ENCODE data around the gene MYLK. TPM values are rescaled to one million over a fixed set of nuclear protein-coding genes. Genes with fewer than 3 reads are reported as not detected.

MYLK gene
- total and polyA plus RNA-seq, 2 of the 4 experiments (the other 2 are of a cell fraction): 299 to 484 TPM

- Histone ChIP-seq H2BK20ac (ENCODE audit: low read depth, low read length) (peak overlapping the region; percentile 98), H3K9me1 (ENCODE audit: insufficient read depth, low read length) (peaks cover 36% of the 10 kb centered on the region), H3K4me3 (ENCODE audit: insufficient read depth, low read depth, low read length) (no peak overlapping the region), H3K9ac (ENCODE audit: low read depth, low read length) (peak overlapping the region; percentile 43), H3K18ac (ENCODE audit: low read depth, low read length) (peak overlapping the region; percentile 94), H3K9me3 (ENCODE audit: control insufficient read depth, insufficient read depth, low read length) (no peaks in the 10 kb centered on the region), H3K4me2 (ENCODE audit: low read depth, low read length) (no peak overlapping the region), H3K79me1 (ENCODE audit: low read depth in 1 of 2, low read length in 2 of 2) (peaks cover 14 to 60% of the 10 kb centered on the region in 2 experiments), H2BK5ac (ENCODE audit: low read depth, low read length, poor library complexity, severe bottlenecking) (peak overlapping the region; percentile 100), H2AK9ac (replicated peaks; ENCODE audit: low read depth, low read length, poor library complexity) (peak overlapping the region; percentile 88), H2BK15ac (ENCODE audit: low read depth, low read length) (peak overlapping the region; percentile 66; the same call in 2 of the 3 replicates), H2AK5ac (ENCODE audit: low read depth, low read length) (peak overlapping the region; percentile 98), H2BK120ac (ENCODE audit: low read depth, low read length) (peak overlapping the region; percentile 99), H4K91ac (ENCODE audit: insufficient read depth, low read depth, low read length) (peak overlapping the region; percentile 98), H3K27ac (ENCODE audit: insufficient read depth, low read length) (peak overlapping the region; percentile 95), H2AFZ (replicated peaks; ENCODE audit: low read length, poor library complexity) (peak overlapping the region; percentile 52), H3K23ac (ENCODE audit: low read depth, low read length) (peak overlapping the region; percentile 85), H3K4me1 (ENCODE audit: control insufficient read depth, insufficient read depth, low read length) (peaks cover 33% of the 10 kb centered on the region), H3K56ac (ENCODE audit: extremely low read depth, insufficient read depth, low read length) (peak overlapping the region; percentile 97), H3K4ac (ENCODE audit: low read depth, low read length) (peak overlapping the region; percentile 97), H3K14ac (replicated peaks; ENCODE audit: low read depth, low read length) (peak overlapping the region; percentile 71), H3K36me3 (ENCODE audit: control insufficient read depth, insufficient read depth, low read length) (peaks cover 43% of the 10 kb centered on the region), H4K5ac (ENCODE audit: low read depth, low read length) (peak overlapping the region; percentile 88), H4K20me1 (ENCODE audit: insufficient read depth, low read length) (no peaks in the 10 kb centered on the region), H4K8ac (ENCODE audit: low read depth in 2 of 2, low read length in 2 of 2) (peak overlapping the region; percentile 93 to 98), H3K27me3 (ENCODE audit: control insufficient read depth, insufficient read depth, low read length) (no peaks in the 10 kb centered on the region)
- dilution Hi-C loops (cut with HindIII; ENCODE audit: low sequenced_read_pairs, unreplicated experiment): no loop called here
- DNase-seq (peak; percentile 93), ATAC-seq (ENCODE audit: low read depth) (peak; percentile 36)
- no TSS peak for BruUV-seq (replicated peaks)
- ChIA-PET POLR2A (ENCODE audit: unreplicated experiment) (interaction anchor here (0.6 to 1.9 kb wide), 2 partner anchors 10 to 85 kb away, joined by 4 to 9 read pairs; no protein-coding TSS in a partner anchor), CTCF (interaction anchor here (0.7 to 1.0 kb wide), 2 partner anchors 16 kb away, joined by 3 read pairs; no protein-coding TSS in a partner anchor)
- in situ Hi-C loops (cut with MboI; ENCODE audit: low sequenced_read_pairs): no loop called here
- TF ChIP-seq CEBPB (IDR thresholded peaks at IDR 0.05; ENCODE audit: low read depth, low read length): peak; percentile 38; the same call in 1 of the 2 replicates
- no peak for TF ChIP-seq NFE2L2 (IDR thresholded peaks at IDR 0.05; ENCODE audit: low read depth, low read length)
- no peak for TF ChIP-seq CTCF (conservative IDR thresholded peaks at IDR 0.05; ENCODE audit: low read depth, low read length)
- TF ChIP-seq FOS (IDR thresholded peaks at IDR 0.05; ENCODE audit: low read depth, low read length): peak; percentile 67
- peak; percentile 50 for TF ChIP-seq RCOR1 (IDR thresholded peaks at IDR 0.05; ENCODE audit: insufficient replicate concordance, low read length)
- TF ChIP-seq POLR2A (IDR thresholded peaks at IDR 0.05; ENCODE audit: low read depth, low read length): no peak
- no peak for TF ChIP-seq MAZ (IDR thresholded peaks at IDR 0.05; ENCODE audit: borderline replicate concordance, low read depth, low read length)
- TF ChIP-seq MXI1 (IDR thresholded peaks at IDR 0.05; ENCODE audit: borderline replicate concordance, low read depth, low read length): no peak
- no peak for TF ChIP-seq CHD1 (IDR thresholded peaks at IDR 0.05; ENCODE audit: low read depth, low read length)
- no peak for TF ChIP-seq RFX5 (IDR thresholded peaks at IDR 0.05; ENCODE audit: low read depth, low read length)
- TF ChIP-seq RAD21 (IDR thresholded peaks at IDR 0.05; ENCODE audit: low read length): no peak
- no peak for TF ChIP-seq BHLHE40 (IDR thresholded peaks at IDR 0.05; ENCODE audit: low read depth, low read length)
- TF ChIP-seq MAFK (IDR thresholded peaks at IDR 0.05; ENCODE audit: low read depth, low read length): peak; percentile 44; the same call in 1 of the 2 replicates
- no peak for TF ChIP-seq SMC3 (IDR thresholded peaks at IDR 0.05; ENCODE audit: low read depth, low read length)
- no peak; the same call in 1 of the 2 replicates for TF ChIP-seq USF2 (IDR thresholded peaks at IDR 0.05; ENCODE audit: low read depth, low read length)
- no peak for TF ChIP-seq ELK1 (IDR thresholded peaks at IDR 0.05; ENCODE audit: borderline replicate concordance, low read depth, low read length)
- WGBS, 2 experiments (ENCODE audit: extremely low coverage in 2 of 2, insufficient read length in 1 of 2): no CpG with 5 or more reads among the region's 2 CpGs
- intact Hi-C loops (cut with micrococcal nuclease): loop anchor here (5.0 kb wide), 1 partner anchor 143 kb away; the partner anchor contains the start of gene MYLK
Measured at GRCh38 chr3:123739754-123740153, 144.4 kb downstream of the MYLK start.

Data from IMR-90 (cell line).